GM12878 (cell line): ENCODE data around the gene MRRF. TPM values are rescaled to one million over a fixed set of nuclear protein-coding genes. Genes with fewer than 3 reads are reported as not detected.

Source experiments
- ATF3 ChIP-seq: IDR thresholded peaks from 2 replicates; pipeline ENCODE4 v1.6.1; 2011; ENCODE audit warnings: low read depth, mild to moderate bottlenecking, low read length, moderate library complexity, borderline replicate concordance; ENCODE audit errors: extremely low read depth
- DPF2 ChIP-seq: fragments of 450-650 bp; IDR thresholded peaks from 2 replicates; pipeline ENCODE4 v1.6.1; 2017; ENCODE audit warnings: mild to moderate bottlenecking
- ETV6 ChIP-seq, 2 experiments: fragments of 450-650 bp in 1 of 2; IDR thresholded peaks in 1 of 2; conservative IDR thresholded peaks in 1 of 2; 2 replicates each; pipeline ENCODE4 v1.6.1; 2014; ENCODE audit warnings: antibody characterized with exemption in 1 of 2, borderline replicate concordance in 1 of 2, low read depth in 1 of 2, mild to moderate bottlenecking in 1 of 2, moderate library complexity in 1 of 2
- HDAC2 ChIP-seq: fragments of 200-600 bp; sonication (generic); IDR thresholded peaks from 2 replicates; pipeline ENCODE4 v1.6.1; 2017
- HDGF ChIP-seq: fragments of 450-650 bp; IDR thresholded peaks from 2 replicates; pipeline ENCODE4 v1.6.1; 2016; ENCODE audit warnings: antibody characterized with exemption
- LARP7 ChIP-seq: fragments of 450-650 bp; IDR thresholded peaks from 2 replicates; pipeline ENCODE4 v1.6.1; 2017; ENCODE audit warnings: mild to moderate bottlenecking
- MEF2A ChIP-seq: IDR thresholded peaks from 2 replicates; pipeline ENCODE4 v1.6.1; 2011; ENCODE audit warnings: low read depth, mild to moderate bottlenecking, low read length, moderate library complexity; ENCODE audit not compliant: insufficient read depth
- NRF1 ChIP-seq: conservative IDR thresholded peaks from 2 replicates; pipeline ENCODE4 v1.6.1; 2011; ENCODE audit warnings: mild to moderate bottlenecking, low read depth, low read length, improper control_type of control experiment
- SMC3 ChIP-seq: IDR thresholded peaks from 2 replicates; pipeline ENCODE4 v1.6.1; 2011; ENCODE audit warnings: low read length, improper control_type of control experiment, borderline replicate concordance
- SUPT20H ChIP-seq: IDR thresholded peaks from 2 replicates; pipeline ENCODE4 v1.6.1; 2011; ENCODE audit warnings: low read depth, mild to moderate bottlenecking, low read length, moderate library complexity, borderline replicate concordance; ENCODE audit not compliant: control insufficient read depth
- SUZ12 ChIP-seq: fragments of 200-600 bp; sonication (generic); IDR thresholded peaks from one replicate; pipeline ENCODE4 v1.6.1; 2018; ENCODE audit warnings: antibody characterized with exemption, mild to moderate bottlenecking; ENCODE audit not compliant: unreplicated experiment
- TCF12 ChIP-seq: IDR thresholded peaks from 2 replicates; pipeline ENCODE4 v1.6.1; 2011; ENCODE audit warnings: low read depth, mild to moderate bottlenecking, low read length
- TCF7 ChIP-seq: IDR thresholded peaks from 2 replicates; pipeline ENCODE4 v1.6.1; 2014; ENCODE audit warnings: antibody characterized with exemption, borderline replicate concordance
- WRNIP1 ChIP-seq: IDR thresholded peaks from 2 replicates; pipeline ENCODE4 v1.6.1; 2011; ENCODE audit warnings: low read depth, low read length, improper control_type of control experiment, borderline replicate concordance
- ZNF274 ChIP-seq: IDR thresholded peaks from one replicate; pipeline ENCODE4 v1.8.0; 2011; ENCODE audit not compliant: insufficient read length, insufficient read depth
- polyA plus RNA-seq, 11 experiments: library from polyadenylated mRNA; depleted of rRNA in 4 of 11; unstranded in 6 of 11; stranded (reverse) in 5 of 11; fragments of >200 nt; fragmentation: Nextera tagmentation in 4 of 11; fragmentation: Illumina TruSeq in 1 of 11; extraction: Ambion mirVana in 4 of 11; extraction: Trizol in 1 of 11; gene quantifications; 1 replicate in 1 of 11; 2 replicates in 10 of 11; pipeline versions ENCODE4 v1.2.1 to v1.2.3, GENCODE V29; 2011 to 2016; ENCODE audit warnings: inconsistent platforms in 2 of 11, missing spikeins in 2 of 11, low read depth in 1 of 11
- total RNA-seq, 4 experiments: library from RNA; depleted of rRNA in 3 of 4; stranded (reverse); fragments of >200 nt in 3 of 4; fragmentation: Illumina TruSeq in 1 of 4; extraction: Trizol in 1 of 4; gene quantifications; 2 replicates each; pipeline versions ENCODE4 v1.2.1 to v1.2.3, GENCODE V29; 2013 to 2021
- TF ChIP-seq, protein P1 (sequence below): fragments of 150-350 bp; IDR thresholded peaks from 2 replicates; pipeline ENCODE4 v1.6.1; 2014; ENCODE audit warnings: mild to moderate bottlenecking, low read depth, low read length
- TF ChIP-seq, protein P2 (sequence below): fragments of 150-350 bp; IDR thresholded peaks from 2 replicates; pipeline ENCODE4 v1.6.1; 2016; ENCODE audit warnings: low read depth, low read length
- TF ChIP-seq, protein P3 (sequence below): fragments of 450-650 bp; IDR thresholded peaks from 2 replicates; pipeline ENCODE4 v1.6.1; 2017; ENCODE audit warnings: mild to moderate bottlenecking
- TF ChIP-seq, protein P4 (sequence below), 3 experiments: IDR thresholded peaks in 2 of 3; conservative IDR thresholded peaks in 1 of 3; 2 replicates each; pipeline ENCODE4 v1.5.1; 2011; ENCODE audit warnings: low read depth in 3 of 3, low read length in 3 of 3, mild to moderate bottlenecking in 3 of 3, control low read depth in 2 of 3, moderate library complexity in 2 of 3, inconsistent platforms in 1 of 3, mixed read lengths in 1 of 3; ENCODE audit not compliant: control insufficient read depth in 2 of 3, insufficient read depth in 1 of 3; ENCODE audit errors: extremely low read depth in 1 of 3

Gene MRRF
- total and polyA plus RNA-seq, 10 of the 15 experiments (the other 5 are each of a cell fraction or from before 2014, with no cell fraction given): 64.8 to 112 (median 76.4) TPM

DNA sequence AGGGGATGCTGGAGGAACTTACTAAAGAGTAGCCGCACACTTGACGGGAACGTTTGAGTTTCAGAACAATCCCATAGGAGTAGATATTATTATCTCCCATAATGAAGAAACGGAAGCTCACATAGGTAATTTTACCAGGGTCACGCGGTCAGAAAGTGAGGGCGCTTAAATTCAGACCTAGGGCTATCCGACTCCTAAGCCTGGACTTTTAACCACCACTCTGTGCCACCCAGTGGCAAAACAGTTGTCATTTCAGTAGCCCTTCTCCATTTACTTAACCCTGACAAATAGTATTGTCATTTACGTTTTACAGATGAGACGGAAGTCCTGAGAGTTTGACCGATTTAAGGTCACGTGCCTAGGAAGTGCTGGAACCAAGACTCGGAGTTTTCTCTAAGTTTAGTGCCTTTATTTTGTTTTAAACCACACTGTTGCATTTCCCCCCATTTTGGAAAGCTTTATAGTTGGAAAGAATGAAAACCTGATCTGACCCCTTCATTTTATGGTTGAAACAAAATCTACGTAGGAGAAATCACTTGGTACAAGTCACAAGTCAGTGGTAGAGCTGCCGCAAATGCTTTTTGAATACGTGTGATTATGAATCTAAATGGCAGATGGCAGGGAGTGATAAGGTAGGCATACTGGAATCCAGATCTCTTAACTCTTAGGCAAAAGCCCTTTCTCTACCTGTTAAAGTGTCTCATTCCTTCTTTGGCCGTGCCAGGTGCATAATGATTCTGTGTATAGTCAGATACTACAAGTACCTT lies 650 bp downstream of the MRRF start (continued):
- TF ChIP-seq, protein P1, sequence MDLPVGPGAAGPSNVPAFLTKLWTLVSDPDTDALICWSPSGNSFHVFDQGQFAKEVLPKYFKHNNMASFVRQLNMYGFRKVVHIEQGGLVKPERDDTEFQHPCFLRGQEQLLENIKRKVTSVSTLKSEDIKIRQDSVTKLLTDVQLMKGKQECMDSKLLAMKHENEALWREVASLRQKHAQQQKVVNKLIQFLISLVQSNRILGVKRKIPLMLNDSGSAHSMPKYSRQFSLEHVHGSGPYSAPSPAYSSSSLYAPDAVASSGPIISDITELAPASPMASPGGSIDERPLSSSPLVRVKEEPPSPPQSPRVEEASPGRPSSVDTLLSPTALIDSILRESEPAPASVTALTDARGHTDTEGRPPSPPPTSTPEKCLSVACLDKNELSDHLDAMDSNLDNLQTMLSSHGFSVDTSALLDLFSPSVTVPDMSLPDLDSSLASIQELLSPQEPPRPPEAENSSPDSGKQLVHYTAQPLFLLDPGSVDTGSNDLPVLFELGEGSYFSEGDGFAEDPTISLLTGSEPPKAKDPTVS: no peak
- TF ChIP-seq MEF2A (no peak), WRNIP1 (no peak), SMC3 (no peak), HDAC2 (no peak), SUZ12 (no peak), LARP7 (no peak), NRF1 (no peak), DPF2 (no peak), ZNF274 (no peak), ATF3 (peak; percentile 83; the same call in 1 of the 2 replicates), ETV6 (conservative IDR thresholded peaks at IDR 0.05 in 1 of 2, IDR thresholded peaks at IDR 0.05 in 1 of 2; ENCODE audit: borderline replicate concordance in 1 of 2, low read depth in 1 of 2) (no peak), TCF12 (no peak), TCF7 (no peak), HDGF (no peak), SUPT20H (no peak)
- TF ChIP-seq, protein P2, sequence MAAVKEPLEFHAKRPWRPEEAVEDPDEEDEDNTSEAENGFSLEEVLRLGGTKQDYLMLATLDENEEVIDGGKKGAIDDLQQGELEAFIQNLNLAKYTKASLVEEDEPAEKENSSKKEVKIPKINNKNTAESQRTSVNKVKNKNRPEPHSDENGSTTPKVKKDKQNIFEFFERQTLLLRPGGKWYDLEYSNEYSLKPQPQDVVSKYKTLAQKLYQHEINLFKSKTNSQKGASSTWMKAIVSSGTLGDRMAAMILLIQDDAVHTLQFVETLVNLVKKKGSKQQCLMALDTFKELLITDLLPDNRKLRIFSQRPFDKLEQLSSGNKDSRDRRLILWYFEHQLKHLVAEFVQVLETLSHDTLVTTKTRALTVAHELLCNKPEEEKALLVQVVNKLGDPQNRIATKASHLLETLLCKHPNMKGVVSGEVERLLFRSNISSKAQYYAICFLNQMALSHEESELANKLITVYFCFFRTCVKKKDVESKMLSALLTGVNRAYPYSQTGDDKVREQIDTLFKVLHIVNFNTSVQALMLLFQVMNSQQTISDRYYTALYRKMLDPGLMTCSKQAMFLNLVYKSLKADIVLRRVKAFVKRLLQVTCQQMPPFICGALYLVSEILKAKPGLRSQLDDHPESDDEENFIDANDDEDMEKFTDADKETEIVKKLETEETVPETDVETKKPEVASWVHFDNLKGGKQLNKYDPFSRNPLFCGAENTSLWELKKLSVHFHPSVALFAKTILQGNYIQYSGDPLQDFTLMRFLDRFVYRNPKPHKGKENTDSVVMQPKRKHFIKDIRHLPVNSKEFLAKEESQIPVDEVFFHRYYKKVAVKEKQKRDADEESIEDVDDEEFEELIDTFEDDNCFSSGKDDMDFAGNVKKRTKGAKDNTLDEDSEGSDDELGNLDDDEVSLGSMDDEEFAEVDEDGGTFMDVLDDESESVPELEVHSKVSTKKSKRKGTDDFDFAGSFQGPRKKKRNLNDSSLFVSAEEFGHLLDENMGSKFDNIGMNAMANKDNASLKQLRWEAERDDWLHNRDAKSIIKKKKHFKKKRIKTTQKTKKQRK: no peak
- TF ChIP-seq, protein P3, sequence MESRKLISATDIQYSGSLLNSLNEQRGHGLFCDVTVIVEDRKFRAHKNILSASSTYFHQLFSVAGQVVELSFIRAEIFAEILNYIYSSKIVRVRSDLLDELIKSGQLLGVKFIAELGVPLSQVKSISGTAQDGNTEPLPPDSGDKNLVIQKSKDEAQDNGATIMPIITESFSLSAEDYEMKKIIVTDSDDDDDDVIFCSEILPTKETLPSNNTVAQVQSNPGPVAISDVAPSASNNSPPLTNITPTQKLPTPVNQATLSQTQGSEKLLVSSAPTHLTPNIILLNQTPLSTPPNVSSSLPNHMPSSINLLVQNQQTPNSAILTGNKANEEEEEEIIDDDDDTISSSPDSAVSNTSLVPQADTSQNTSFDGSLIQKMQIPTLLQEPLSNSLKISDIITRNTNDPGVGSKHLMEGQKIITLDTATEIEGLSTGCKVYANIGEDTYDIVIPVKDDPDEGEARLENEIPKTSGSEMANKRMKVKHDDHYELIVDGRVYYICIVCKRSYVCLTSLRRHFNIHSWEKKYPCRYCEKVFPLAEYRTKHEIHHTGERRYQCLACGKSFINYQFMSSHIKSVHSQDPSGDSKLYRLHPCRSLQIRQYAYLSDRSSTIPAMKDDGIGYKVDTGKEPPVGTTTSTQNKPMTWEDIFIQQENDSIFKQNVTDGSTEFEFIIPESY: no peak
- TF ChIP-seq, protein P4, sequence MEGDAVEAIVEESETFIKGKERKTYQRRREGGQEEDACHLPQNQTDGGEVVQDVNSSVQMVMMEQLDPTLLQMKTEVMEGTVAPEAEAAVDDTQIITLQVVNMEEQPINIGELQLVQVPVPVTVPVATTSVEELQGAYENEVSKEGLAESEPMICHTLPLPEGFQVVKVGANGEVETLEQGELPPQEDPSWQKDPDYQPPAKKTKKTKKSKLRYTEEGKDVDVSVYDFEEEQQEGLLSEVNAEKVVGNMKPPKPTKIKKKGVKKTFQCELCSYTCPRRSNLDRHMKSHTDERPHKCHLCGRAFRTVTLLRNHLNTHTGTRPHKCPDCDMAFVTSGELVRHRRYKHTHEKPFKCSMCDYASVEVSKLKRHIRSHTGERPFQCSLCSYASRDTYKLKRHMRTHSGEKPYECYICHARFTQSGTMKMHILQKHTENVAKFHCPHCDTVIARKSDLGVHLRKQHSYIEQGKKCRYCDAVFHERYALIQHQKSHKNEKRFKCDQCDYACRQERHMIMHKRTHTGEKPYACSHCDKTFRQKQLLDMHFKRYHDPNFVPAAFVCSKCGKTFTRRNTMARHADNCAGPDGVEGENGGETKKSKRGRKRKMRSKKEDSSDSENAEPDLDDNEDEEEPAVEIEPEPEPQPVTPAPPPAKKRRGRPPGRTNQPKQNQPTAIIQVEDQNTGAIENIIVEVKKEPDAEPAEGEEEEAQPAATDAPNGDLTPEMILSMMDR (IDR thresholded peaks at IDR 0.05 in 2 of 3, conservative IDR thresholded peaks at IDR 0.05 in 1 of 3; ENCODE audit: control insufficient read depth in 2 of 3, extremely low read depth in 1 of 3, insufficient read depth in 1 of 3, low read depth in 3 of 3, low read length in 3 of 3): peak in 2 of 3 experiments; percentile 1 to 3; a peak in 1 of 6 replicates
